Tibial nerve (tissue), 3 donors: Measurements from ENCODE around the gene DDX10.

Experiments
- EP300 ChIP-seq, 2 donors: sonication (generic); formaldehyde crosslinking; IDR thresholded peaks; one replicate each; pipeline ENCODE4 v1.6.1; 2017; ENCODE audit warnings: antibody characterized with exemption in 2 of 2, mild to moderate bottlenecking in 1 of 2
- POLR2A ChIP-seq, 2 donors: fragments of 450-650 bp; IDR thresholded peaks; one replicate each; pipeline ENCODE4 v1.6.1; 2017; ENCODE audit warnings: antibody characterized with exemption in 2 of 2, mild to moderate bottlenecking in 2 of 2, moderate library complexity in 2 of 2

- TF ChIP-seq EP300 (IDR thresholded peaks at IDR 0.05) (no peak), POLR2A (IDR thresholded peaks at IDR 0.05) (no peak)
Measured at GRCh38 chr11:108895579-108896480, 231.0 kb downstream of the DDX10 start.
